GM12878 (cell line): Measurements from ENCODE around the gene POLR1D. TPM values are rescaled to one million over a fixed set of nuclear protein-coding genes. Genes with fewer than 3 reads are reported as not detected.

ENCODE experiments used
- ATAC-seq: fragments of 200-7000 bp; cut with Tn5 transposase; 3 replicates; pipeline ENCODE4 v1.9.1; 2020; ENCODE audit warnings: mild to moderate bottlenecking, moderate library complexity
- BruUV-seq: library from RNA; stranded (reverse); fragments of 400-500 nt; replicated peaks from 2 replicates; lab custom pipeline; 2021; lab: Mats Ljungman, UMichigan
- CTCF ChIA-PET: fragments of 300-600 bp; sonication (Branson Sonifier 250); formaldehyde crosslinking; extraction: SDS; loops from one replicate; lab custom pipeline; 2021; ENCODE audit warnings: inconsistent platforms; lab: Yijun Ruan, JAX
- POLR2A ChIA-PET: fragments of 350-600 bp; formaldehyde crosslinking; extraction: SDS; loops from one replicate; lab custom pipeline; 2021; ENCODE audit warnings: inconsistent platforms; lab: Charles Lee
- RAD21 ChIA-PET: fragments of 300-600 bp; sonication (Branson Sonifier 250); formaldehyde crosslinking; loops from one replicate; lab custom pipeline; 2023; ENCODE audit warnings: antibody characterized with exemption; ENCODE audit not compliant: unreplicated experiment; lab: Charles Lee
- SMC1A ChIA-PET: fragments of 300-600 bp; sonication (Branson Sonifier 250); formaldehyde crosslinking; loops from one replicate; lab custom pipeline; 2023; ENCODE audit not compliant: unreplicated experiment, uncharacterized antibody; lab: Charles Lee
- DNase-seq: peaks from one replicate; pipeline ENCODE4 v3.0.0-alpha.2; 2011; ENCODE audit warnings: low read depth, low spot score
- FAIRE-seq: peaks from 3 replicates; lab custom pipeline; 2011; peaks lifted over from hg19 to GRCh38; lab: Jason Lieb, UNC
- H2AFZ ChIP-seq: 2 replicates; pipeline ENCODE4 v1.6.0; 2011; ENCODE audit warnings: low read depth, low read length, control low read depth; ENCODE audit not compliant: control insufficient read depth
- H3K27ac ChIP-seq: 2 replicates; pipeline ENCODE4 v1.5.1; 2011; ENCODE audit warnings: control low read depth; ENCODE audit not compliant: control insufficient read depth, insufficient read depth
- H3K27me3 ChIP-seq, 2 experiments: replicated peaks in 1 of 2; 2 replicates each; pipeline versions ENCODE4 v1.6.0 to v1.6.1; 2011; ENCODE audit warnings: low read length in 1 of 2; ENCODE audit not compliant: control insufficient read depth in 2 of 2, insufficient read depth in 2 of 2
- H3K36me3 ChIP-seq, 2 experiments: 2 replicates each; pipeline ENCODE4 v1.5.1; 2011; ENCODE audit warnings: low read length in 1 of 2; ENCODE audit not compliant: control insufficient read depth in 2 of 2, insufficient read depth in 2 of 2
- H3K4me1 ChIP-seq: 2 replicates; pipeline ENCODE4 v1.6.1; 2011; ENCODE audit warnings: mild to moderate bottlenecking, low read length, moderate library complexity, mixed read lengths; ENCODE audit not compliant: control insufficient read depth, insufficient read depth
- H3K4me2 ChIP-seq: 2 replicates; pipeline ENCODE4 v1.6.0; 2011; ENCODE audit warnings: control low read depth; ENCODE audit not compliant: control insufficient read depth, insufficient read depth
- H3K4me3 ChIP-seq: fragments of 200-600 bp; sonication (generic); 2 replicates; pipeline ENCODE4 v1.5.1; 2016
- H3K79me2 ChIP-seq: 2 replicates; pipeline ENCODE4 v1.6.0; 2011; ENCODE audit warnings: low read length; ENCODE audit not compliant: control insufficient read depth, insufficient read depth
- H3K9ac ChIP-seq: 2 replicates; pipeline ENCODE4 v1.8.0; 2011; ENCODE audit warnings: low read length, control low read depth, mixed read lengths; ENCODE audit not compliant: control insufficient read depth, insufficient read depth
- H3K9me3 ChIP-seq: replicated peaks from 3 replicates; pipeline ENCODE4 v1.5.1; 2011; ENCODE audit warnings: mild to moderate bottlenecking, low read length; ENCODE audit not compliant: control insufficient read depth, insufficient read depth
- H4K20me1 ChIP-seq: 2 replicates; pipeline ENCODE4 v1.6.0; 2011; ENCODE audit not compliant: control insufficient read depth, insufficient read depth
- HSF1 ChIP-seq: fragments of 150-350 bp; IDR thresholded peaks from 2 replicates; pipeline ENCODE4 v1.6.1; 2014; ENCODE audit warnings: mild to moderate bottlenecking, low read depth, low read length
- JUNB ChIP-seq: IDR thresholded peaks from 2 replicates; pipeline ENCODE4 v1.6.1; 2016; ENCODE audit warnings: antibody characterized with exemption, mild to moderate bottlenecking
- NFYB ChIP-seq: IDR thresholded peaks from 2 replicates; pipeline ENCODE4 v1.6.1; 2011; ENCODE audit warnings: low read depth, mild to moderate bottlenecking, low read length, improper control_type of control experiment, moderate library complexity; ENCODE audit not compliant: insufficient read depth
- RBBP5 ChIP-seq: fragments of 200-600 bp; sonication (generic); conservative IDR thresholded peaks from 2 replicates; pipeline ENCODE4 v1.6.1; 2016
- SP1 ChIP-seq: IDR thresholded peaks from one replicate; pipeline ENCODE4 v1.6.1; 2011; ENCODE audit warnings: low read depth, low read length
- WGBS: methylation state at CpG from one replicate; pipeline ENCODE4 v1.1.6; 2016; ENCODE audit warnings: low lambda C conversion rate; ENCODE audit not compliant: insufficient replicate concordance, insufficient coverage; ENCODE audit errors: missing lambda C conversion rate; 5-methylcytosine and 5-hydroxymethylcytosine counted together
- in situ Hi-C: fragments of 300-500 bp; cut with MboI; formaldehyde crosslinking; loops from 9 replicates; pipeline ENCODE4 v1.14.3; 2018; ENCODE audit warnings: mixed read lengths
- intact Hi-C: fragments of 100-400 bp; cut with micrococcal nuclease; formaldehyde crosslinking; loops from one replicate; pipeline ENCODE4 v1.14.2; 2022; ENCODE audit not compliant: unreplicated experiment
- polyA plus RNA-seq, 11 experiments: library from polyadenylated mRNA; depleted of rRNA in 4 of 11; unstranded in 6 of 11; stranded (reverse) in 5 of 11; fragments of >200 nt; fragmentation: Nextera tagmentation in 4 of 11; fragmentation: Illumina TruSeq in 1 of 11; extraction: Ambion mirVana in 4 of 11; extraction: Trizol in 1 of 11; gene quantifications; 1 replicate in 1 of 11; 2 replicates in 10 of 11; pipeline versions ENCODE4 v1.2.1 to v1.2.3, GENCODE V29; 2011 to 2016; ENCODE audit warnings: inconsistent platforms in 2 of 11, missing spikeins in 2 of 11, low read depth in 1 of 11
- total RNA-seq, 4 experiments: library from RNA; depleted of rRNA in 3 of 4; stranded (reverse); fragments of >200 nt in 3 of 4; fragmentation: Illumina TruSeq in 1 of 4; extraction: Trizol in 1 of 4; gene quantifications; 2 replicates each; pipeline versions ENCODE4 v1.2.1 to v1.2.3, GENCODE V29; 2013 to 2021

Gene POLR1D
- total and polyA plus RNA-seq, 10 of the 15 experiments (the other 5 are each of a cell fraction or from before 2014, with no cell fraction given) = 119 to 223 (median 160) TPM

GRCh38 chr13:27599845-27600553 is 21.7 kb upstream of the POLR1D start:
- SMC1A ChIA-PET = no interaction called here
- H2AFZ ChIP-seq = no peak overlapping the region
- FAIRE-seq (no peak), ATAC-seq (no peak)
- H3K4me1 ChIP-seq = peaks cover 10% of the 10 kb centered on the region; the same call in 1 of the 2 replicates
- WGBS = 87% methylated on average over 5 of the region's 5 CpGs
- H3K9ac ChIP-seq = no peak overlapping the region
- intact Hi-C loops = no loop called here
- no peak overlapping the region for H3K4me3 ChIP-seq
- RAD21 ChIA-PET = no interaction called here
- POLR2A ChIA-PET = interaction anchor here (1.0 kb wide), 1 partner anchor 20 kb away, joined by 4 read pairs; the partner anchor contains the start of gene LNX2
- H3K79me2 ChIP-seq = no peaks in the 10 kb centered on the region; the same call in 1 of the 2 replicates
- H3K36me3 ChIP-seq = no peaks in the 10 kb centered on the region
- no TSS peak for BruUV-seq
- no peak overlapping the region for H3K27ac ChIP-seq
- TF ChIP-seq HSF1 (no peak), SP1 (no peak), JUNB (no peak), RBBP5 (no peak), NFYB (no peak)
- TF ChIP-seq, all 136 proteins: peak for 0
- in situ Hi-C loops = no loop called here
- H3K27me3 ChIP-seq = no peaks in the 10 kb centered on the region
- DNase-seq = no peak
- no peaks in the 10 kb centered on the region for H3K9me3 ChIP-seq
- H4K20me1 ChIP-seq = no peaks in the 10 kb centered on the region
- CTCF ChIA-PET = interaction anchor here (1.1 kb wide), 1 partner anchor 15 kb away, joined by 4 read pairs; no protein-coding TSS in a partner anchor
- no peak overlapping the region for H3K4me2 ChIP-seq
